ENCODE measurements around the gene RANBP1. TPM values are rescaled to one million over a fixed set of nuclear protein-coding genes. Genes with fewer than 3 reads are reported as not detected.

The RANBP1 gene
- total RNA-seq, 1 experiment from 2014 or later, result 443 TPM

DNA sequence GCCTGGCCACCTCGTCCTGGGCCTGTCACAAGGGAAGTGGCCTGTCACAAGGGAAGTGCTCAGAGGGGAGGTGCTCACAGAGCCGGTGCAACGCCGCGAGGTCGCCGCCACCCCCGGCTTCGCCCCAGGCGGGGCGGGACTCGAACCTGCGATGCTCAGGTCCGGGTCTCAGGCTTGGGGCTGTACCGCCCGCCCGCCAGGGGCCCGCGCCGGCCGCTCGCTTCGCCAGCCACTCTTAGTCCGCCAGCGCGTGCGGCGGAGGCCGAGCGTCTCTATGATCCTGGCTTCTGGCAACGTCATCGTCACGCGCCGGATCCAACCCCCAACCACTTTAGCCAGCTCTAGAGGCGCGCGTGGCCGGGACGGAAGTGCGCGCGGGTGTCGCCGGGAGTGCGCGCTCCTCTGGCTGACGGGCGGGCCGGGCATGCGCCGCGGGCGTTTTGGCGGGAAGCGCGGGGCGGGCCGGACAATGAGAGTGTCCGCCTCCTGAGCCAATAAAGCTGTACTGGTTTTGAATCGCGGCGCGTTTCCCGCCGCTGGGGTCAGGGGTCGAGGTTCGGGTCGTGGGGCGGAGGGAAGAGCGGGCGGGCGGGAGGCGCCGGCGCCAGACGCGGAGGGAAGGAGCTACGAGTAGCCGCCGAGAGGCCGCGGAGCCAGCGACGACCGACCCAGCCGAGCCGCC is 1.2 kb downstream of the RANBP1 start, which contains the start of gene TRMT2A (continued):
- TF ChIP-seq RORB (CRISPR knock-in tag; IDR thresholded peaks at IDR 0.05) (no peak), MXD4 (CRISPR knock-in tag; IDR thresholded peaks at IDR 0.05; ENCODE audit: borderline replicate concordance) (no peak), FOXP4 (CRISPR knock-in tag; IDR thresholded peaks at IDR 0.05) (peak; percentile 21; the same call in 1 of the 2 replicates), SMAD3 (CRISPR knock-in tag; IDR thresholded peaks at IDR 0.05; ENCODE audit: borderline replicate concordance) (peak; percentile 65; the same call in 1 of the 2 replicates), GABPB1 (CRISPR knock-in tag; IDR thresholded peaks at IDR 0.05) (peak; percentile 78), STAT6 (CRISPR knock-in tag; conservative IDR thresholded peaks at IDR 0.05; ENCODE audit: low read depth) (no peak), CREB1 (CRISPR knock-in tag; IDR thresholded peaks at IDR 0.05) (0 out of 2 replicates have a peak, but pooled peaks have one; percentile 45), ESRRA (CRISPR knock-in tag; IDR thresholded peaks at IDR 0.05; ENCODE audit: borderline replicate concordance) (no peak), ZNF396 (CRISPR knock-in tag; IDR thresholded peaks at IDR 0.05; ENCODE audit: borderline replicate concordance) (no peak), GTF2I (CRISPR knock-in tag; conservative IDR thresholded peaks at IDR 0.05) (no peak), IRF1 (CRISPR knock-in tag; IDR thresholded peaks at IDR 0.05) (no peak), ELF4 (CRISPR knock-in tag; IDR thresholded peaks at IDR 0.05; ENCODE audit: low read depth) (no peak), ZNF121 (CRISPR knock-in tag; IDR thresholded peaks at IDR 0.05) (no peak), ZNF512 (CRISPR knock-in tag; IDR thresholded peaks at IDR 0.05; ENCODE audit: borderline replicate concordance) (no peak), EMX1 (CRISPR knock-in tag; IDR thresholded peaks at IDR 0.05) (no peak), SOX15 (CRISPR knock-in tag; IDR thresholded peaks at IDR 0.05) (no peak), NR1H2 (CRISPR knock-in tag; IDR thresholded peaks at IDR 0.05) (no peak), SP1 (CRISPR knock-in tag; conservative IDR thresholded peaks at IDR 0.05) (peak; percentile 92), ZNF263 (CRISPR knock-in tag; IDR thresholded peaks at IDR 0.05; ENCODE audit: low read depth) (no peak), OVOL2 (CRISPR knock-in tag; IDR thresholded peaks at IDR 0.05; ENCODE audit: borderline replicate concordance) (no peak), USF2 (CRISPR knock-in tag; IDR thresholded peaks at IDR 0.05) (no peak), TEAD4 (CRISPR knock-in tag; IDR thresholded peaks at IDR 0.05) (no peak), NR2C2 (CRISPR knock-in tag; IDR thresholded peaks at IDR 0.05) (peak; percentile 96)
- TF ChIP-seq, protein P1, sequence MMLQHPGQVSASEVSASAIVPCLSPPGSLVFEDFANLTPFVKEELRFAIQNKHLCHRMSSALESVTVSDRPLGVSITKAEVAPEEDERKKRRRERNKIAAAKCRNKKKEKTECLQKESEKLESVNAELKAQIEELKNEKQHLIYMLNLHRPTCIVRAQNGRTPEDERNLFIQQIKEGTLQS (CRISPR knock-in tag; conservative IDR thresholded peaks at IDR 0.05), result no peak
- TF ChIP-seq, protein P2, sequence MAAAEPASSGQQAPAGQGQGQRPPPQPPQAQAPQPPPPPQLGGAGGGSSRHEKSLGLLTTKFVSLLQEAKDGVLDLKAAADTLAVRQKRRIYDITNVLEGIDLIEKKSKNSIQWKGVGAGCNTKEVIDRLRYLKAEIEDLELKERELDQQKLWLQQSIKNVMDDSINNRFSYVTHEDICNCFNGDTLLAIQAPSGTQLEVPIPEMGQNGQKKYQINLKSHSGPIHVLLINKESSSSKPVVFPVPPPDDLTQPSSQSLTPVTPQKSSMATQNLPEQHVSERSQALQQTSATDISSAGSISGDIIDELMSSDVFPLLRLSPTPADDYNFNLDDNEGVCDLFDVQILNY (CRISPR knock-in tag; IDR thresholded peaks at IDR 0.05), result peak; percentile 100
- TF ChIP-seq, protein P3, sequence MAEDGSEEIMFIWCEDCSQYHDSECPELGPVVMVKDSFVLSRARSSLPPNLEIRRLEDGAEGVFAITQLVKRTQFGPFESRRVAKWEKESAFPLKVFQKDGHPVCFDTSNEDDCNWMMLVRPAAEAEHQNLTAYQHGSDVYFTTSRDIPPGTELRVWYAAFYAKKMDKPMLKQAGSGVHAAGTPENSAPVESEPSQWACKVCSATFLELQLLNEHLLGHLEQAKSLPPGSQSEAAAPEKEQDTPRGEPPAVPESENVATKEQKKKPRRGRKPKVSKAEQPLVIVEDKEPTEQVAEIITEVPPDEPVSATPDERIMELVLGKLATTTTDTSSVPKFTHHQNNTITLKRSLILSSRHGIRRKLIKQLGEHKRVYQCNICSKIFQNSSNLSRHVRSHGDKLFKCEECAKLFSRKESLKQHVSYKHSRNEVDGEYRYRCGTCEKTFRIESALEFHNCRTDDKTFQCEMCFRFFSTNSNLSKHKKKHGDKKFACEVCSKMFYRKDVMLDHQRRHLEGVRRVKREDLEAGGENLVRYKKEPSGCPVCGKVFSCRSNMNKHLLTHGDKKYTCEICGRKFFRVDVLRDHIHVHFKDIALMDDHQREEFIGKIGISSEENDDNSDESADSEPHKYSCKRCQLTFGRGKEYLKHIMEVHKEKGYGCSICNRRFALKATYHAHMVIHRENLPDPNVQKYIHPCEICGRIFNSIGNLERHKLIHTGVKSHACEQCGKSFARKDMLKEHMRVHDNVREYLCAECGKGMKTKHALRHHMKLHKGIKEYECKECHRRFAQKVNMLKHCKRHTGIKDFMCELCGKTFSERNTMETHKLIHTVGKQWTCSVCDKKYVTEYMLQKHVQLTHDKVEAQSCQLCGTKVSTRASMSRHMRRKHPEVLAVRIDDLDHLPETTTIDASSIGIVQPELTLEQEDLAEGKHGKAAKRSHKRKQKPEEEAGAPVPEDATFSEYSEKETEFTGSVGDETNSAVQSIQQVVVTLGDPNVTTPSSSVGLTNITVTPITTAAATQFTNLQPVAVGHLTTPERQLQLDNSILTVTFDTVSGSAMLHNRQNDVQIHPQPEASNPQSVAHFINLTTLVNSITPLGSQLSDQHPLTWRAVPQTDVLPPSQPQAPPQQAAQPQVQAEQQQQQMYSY (CRISPR knock-in tag; IDR thresholded peaks at IDR 0.05), result no peak
